ACHN (cell line): ENCODE data around the gene RGN.

ENCODE experiments used
- DNase-seq: peaks from one replicate; pipeline ENCODE4 v3.0.0-alpha.2; 2015
- in situ Hi-C: cut with HindIII; loops from 2 replicates; pipeline ENCODE4 v1.10.0; 2017; ENCODE audit warnings: low sequenced_read_pairs, low pct_ligation_motif_present, low pct_unique_long_range_greater_than_20kb

Gene RGN

GRCh38 chrX:47078129-47079043 is at the start of gene RGN:
RGN (plus strand) TSS chrX:47078443; CDS start chrX:47081145, 2,702 bp downstream.
- no peak for DNase-seq

DNA sequence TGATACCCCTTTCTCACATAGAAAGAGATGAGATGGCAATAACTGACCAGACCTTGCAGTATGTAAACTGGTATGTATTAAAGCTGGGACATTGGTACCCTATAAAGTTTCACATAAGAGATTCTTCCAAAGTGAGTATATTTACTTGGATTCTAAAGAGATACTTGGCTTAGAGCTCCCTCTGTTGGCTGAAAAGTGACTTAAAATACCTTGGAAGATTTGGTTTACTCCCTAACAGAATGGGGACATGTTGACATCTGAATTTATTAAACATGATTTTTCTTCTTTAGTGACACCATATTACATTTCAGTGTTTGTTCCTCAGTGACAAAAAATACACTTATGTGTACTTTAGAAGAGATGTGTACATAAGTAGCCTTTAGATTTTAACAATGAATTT is 47.9 kb upstream of the RGN start:
- in situ Hi-C loops = no loop called here
- DNase-seq = peak; percentile 53

More at GRCh38 chrX:47078129-47079043, at the start of gene RGN:
- in situ Hi-C loops = no loop called here

DNA sequence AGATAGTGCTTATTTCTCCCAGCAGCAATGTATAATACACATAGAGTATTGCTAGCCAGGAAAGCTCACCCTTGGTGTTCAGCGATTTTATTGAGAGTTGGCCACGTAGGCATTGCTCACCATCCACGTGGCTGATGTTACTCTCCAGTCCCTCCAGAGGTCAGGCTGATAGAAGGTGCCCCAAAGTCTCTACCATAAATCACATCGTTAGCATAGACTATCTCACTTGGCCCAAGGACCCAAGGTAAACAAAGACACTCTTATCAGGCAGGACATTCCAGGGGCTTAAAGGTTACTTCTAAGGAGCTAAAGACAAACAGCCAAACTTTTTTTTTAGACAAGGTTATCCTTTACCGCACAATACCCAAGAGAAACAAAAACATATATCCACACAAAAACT is 30.3 kb upstream of the RGN start:
- in situ Hi-C loops = no loop called here
- no peak for DNase-seq

GRCh38 chrX:47059142-47059874 is 18.9 kb upstream of the RGN start:
- no peak for DNase-seq
- in situ Hi-C loops = no loop called here

- DNase-seq = no peak
- in situ Hi-C loops = no loop called here
Observed at GRCh38 chrX:47060708-47061107, 17.5 kb upstream of the RGN start.

DNA sequence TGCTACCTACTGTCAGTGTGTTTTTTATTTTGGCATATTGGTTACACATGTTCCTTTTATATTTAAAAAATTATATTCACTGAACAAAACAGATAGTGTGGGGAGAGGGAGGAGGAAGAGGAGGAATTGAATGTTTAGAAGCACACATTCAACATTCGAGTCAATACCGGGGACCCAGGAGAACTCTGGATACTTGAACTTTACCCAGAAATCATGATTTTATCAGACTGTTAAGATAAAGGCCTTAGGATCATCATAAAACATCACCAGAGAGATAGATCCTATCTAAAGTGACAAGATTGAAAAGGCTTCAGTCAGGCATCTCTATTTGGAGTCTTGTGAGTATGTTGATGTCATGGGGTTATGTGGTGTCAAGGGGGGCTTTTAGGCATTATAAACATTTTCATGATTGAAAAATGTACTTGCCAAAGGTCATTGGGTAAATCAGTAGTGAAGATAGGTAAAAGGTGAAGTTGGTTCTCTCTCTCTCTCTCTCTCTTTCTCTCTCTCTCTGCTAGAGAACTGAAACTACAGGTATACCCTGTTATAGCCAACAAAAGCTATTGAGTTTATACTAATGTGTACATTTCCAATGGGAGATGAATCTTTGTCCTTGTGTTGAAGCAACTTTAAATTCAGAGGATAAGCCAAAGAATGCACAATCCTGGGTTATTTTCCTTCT is 16.9 kb upstream of the RGN start:
- DNase-seq = no peak
- in situ Hi-C loops = no loop called here

- DNase-seq = no peak
- in situ Hi-C loops = no loop called here
Observed at GRCh38 chrX:47063179-47063578, 15.1 kb upstream of the RGN start.

DNA sequence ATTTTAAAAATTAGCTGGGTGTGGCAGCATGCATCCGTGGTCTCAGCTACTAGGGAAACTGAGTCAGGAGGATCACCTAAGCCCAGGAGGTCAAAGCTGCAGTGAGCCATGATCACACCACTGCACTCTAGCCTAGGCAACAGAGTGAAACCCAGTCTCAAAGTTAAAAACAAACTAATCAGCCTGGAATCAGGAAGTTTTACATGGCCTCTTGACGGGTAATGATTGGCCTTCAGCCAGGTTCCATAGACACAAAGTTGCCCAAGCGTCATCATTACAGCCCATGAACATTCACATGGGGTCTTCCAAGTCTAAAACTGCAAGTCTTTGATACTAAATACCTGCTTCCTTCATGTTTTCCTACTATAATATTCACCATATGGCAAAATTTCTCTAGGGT is 10.0 kb upstream of the RGN start:
- in situ Hi-C loops = no loop called here
- no peak for DNase-seq

GRCh38 chrX:47068720-47069119 is 9.5 kb upstream of the RGN start:
- in situ Hi-C loops = no loop called here
- no peak for DNase-seq

DNA sequence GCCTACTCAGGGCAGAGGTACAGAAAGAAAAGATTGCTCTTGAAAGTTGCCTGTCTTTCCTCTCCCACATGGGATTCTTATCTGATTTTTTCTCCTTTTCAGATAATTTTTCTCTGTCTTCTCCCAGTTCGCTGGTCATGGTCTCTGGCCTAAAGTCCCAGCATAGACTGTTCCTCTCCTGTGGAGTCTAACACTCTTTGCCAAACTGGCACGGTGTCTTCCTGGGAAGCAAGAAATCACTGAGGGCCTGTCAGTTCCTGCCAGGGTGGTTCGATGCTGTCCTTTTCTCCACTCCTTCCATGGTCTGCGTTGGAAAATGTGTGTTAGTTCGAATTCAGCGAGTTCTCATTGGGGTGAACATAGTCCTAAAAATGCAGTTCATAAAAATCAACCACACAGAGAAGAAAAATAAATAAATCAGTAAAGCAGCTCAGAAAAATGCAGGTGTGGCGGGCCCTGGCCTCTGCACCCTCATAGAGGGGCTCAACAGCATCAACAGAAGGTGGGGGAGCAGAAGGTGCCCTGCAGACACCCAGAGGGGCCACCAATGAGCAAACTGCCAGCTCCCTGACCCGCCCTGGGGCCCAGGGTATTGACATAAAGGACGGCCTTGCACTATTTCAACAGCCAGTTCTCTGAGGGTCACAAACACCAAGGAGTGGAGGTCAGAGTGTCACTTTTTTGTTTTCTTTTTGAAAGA is 2.1 kb downstream of the RGN start:
- no peak for DNase-seq
- in situ Hi-C loops = no loop called here

- in situ Hi-C loops = no loop called here
- no peak for DNase-seq
Observed at GRCh38 chrX:47080915-47081236, 2.6 kb downstream of the RGN start.

DNA sequence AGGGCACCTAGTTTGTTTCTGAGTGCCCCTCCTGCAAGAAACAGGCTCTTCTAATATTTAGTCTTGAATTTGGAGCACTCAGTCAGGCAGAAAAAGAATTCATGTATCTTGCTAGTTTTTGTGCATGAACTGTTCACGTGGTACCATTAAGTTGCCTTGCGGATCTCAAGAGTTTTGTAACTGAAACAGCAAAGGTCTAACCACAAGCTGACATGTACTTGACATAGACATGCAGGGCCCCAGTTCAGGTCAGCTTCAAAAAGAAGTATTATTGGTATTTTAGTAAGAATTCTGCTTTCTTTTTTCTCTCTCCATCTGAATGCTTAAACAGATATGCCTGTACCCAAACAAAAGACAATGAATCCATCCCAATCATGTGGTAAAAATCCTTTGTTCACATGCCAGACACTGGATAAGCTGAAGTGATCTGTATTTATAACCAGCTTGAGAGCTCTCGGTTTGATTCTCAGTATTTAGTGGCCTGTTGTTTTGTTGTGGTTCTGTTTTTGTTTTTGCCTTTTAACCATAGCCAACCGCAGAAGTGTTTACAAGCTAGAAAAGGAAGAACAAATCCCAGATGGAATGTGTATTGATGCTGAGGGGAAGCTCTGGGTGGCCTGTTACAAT is 13.0 kb downstream of the RGN start:
- in situ Hi-C loops = no loop called here
- no peak for DNase-seq

DNA sequence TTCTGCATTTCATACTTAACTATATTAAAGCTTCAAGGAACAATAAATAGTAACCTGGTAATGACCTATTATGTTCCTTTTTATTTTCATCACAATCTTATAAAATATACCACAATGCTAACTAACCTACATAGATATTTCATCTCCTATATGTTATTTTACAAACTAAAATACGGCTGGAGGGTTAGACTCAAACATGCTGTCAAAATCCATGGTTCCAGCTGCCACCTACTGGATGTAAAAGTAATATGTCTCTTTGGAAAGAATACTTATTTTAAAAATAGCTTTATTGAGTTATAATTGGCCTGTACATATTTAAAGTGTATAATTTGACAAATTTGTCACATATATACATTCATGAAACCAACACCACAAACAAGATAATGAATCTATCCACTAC is 15.0 kb downstream of the RGN start:
- peak; percentile 11 for DNase-seq
- in situ Hi-C loops = no loop called here

DNA sequence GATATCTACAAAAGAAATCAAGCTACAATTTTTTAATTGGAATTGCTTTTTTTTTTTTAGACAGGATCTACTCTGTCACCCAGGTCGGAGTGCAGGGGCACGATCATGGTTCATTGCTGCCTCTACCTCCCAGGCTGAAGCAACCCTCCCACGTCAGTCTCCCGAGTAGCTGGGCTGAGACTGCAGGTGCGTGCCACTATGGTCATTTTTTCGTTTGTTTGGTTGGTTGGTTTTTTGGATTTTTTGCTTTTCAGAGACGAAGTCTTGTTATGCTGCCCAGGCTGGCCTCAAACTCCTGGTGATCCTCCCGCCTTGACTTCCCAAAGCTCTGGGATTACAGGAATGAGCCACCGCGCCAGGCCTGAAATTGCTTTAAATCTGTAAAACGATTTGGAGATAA is 15.6 kb downstream of the RGN start:
- DNase-seq = no peak
- in situ Hi-C loops = no loop called here

DNA sequence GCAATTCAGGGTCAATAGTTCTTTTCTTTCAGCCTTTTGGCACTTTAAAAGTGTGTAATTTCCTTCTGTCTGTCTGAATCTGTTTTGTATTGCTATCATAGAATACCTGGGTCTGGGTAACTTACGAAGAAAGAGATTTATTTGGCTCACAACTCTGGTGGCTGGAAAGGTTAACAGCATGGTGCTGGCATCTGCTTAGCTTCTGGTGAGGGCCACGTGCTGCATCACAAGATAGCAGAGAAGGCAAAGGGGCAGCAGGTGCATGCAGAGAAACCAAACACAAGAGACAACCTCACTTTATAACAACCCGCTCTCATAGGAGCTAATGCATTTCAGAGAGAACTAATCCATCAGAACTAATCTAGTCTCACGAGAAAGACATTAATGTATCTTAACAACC is 18.8 kb downstream of the RGN start:
- no peak for DNase-seq
- in situ Hi-C loops = no loop called here

- in situ Hi-C loops = no loop called here
- DNase-seq = no peak
Observed at GRCh38 chrX:47098338-47099094, 20.3 kb downstream of the RGN start.

GRCh38 chrX:47101206-47101605 is 23.0 kb downstream of the RGN start:
- in situ Hi-C loops = no loop called here

More at GRCh38 chrX:47101206-47101605, 23.0 kb downstream of the RGN start:
- DNase-seq = no peak
